GM13977 (cell line): Measurements from ENCODE around the gene NCAN.

Experiments
- DNase-seq: peaks from one replicate; pipeline ENCODE4 v3.0.0; 2012; ENCODE audit warnings: low spot score
- CTCF ChIP-seq: IDR thresholded peaks from 2 replicates; pipeline ENCODE4 v1.5.1; 2012; ENCODE audit warnings: mild to moderate bottlenecking, control low read depth; ENCODE audit not compliant: insufficient read depth; ENCODE audit errors: extremely low read depth, missing control alignments
- in situ Hi-C: fragments of 300-500 bp; cut with MboI; formaldehyde crosslinking; loops from one replicate; pipeline ENCODE4 v1.12.0; 2022; ENCODE audit warnings: low sequenced_read_pairs, low pct_unique_long_range_greater_than_20kb, mixed read lengths, inconsistent platforms; ENCODE audit not compliant: unreplicated experiment

NCAN gene

GRCh38 chr19:19223636-19224035 is 11.9 kb downstream of the NCAN start:
- no peak for DNase-seq
- in situ Hi-C loops: no loop called here
- no peak for TF ChIP-seq CTCF

GRCh38 chr19:19224150-19224851 is 12.5 kb downstream of the NCAN start:
- in situ Hi-C loops: no loop called here
- no peak for TF ChIP-seq CTCF
- DNase-seq: no peak

- TF ChIP-seq CTCF: peak; percentile 75
- in situ Hi-C loops: no loop called here
- DNase-seq: peak; percentile 92
Observed at GRCh38 chr19:19224852-19225494, 13.2 kb downstream of the NCAN start.

GRCh38 chr19:19226204-19226603 is 14.4 kb downstream of the NCAN start:
- TF ChIP-seq CTCF: no peak
- DNase-seq: no peak
- in situ Hi-C loops: no loop called here

GRCh38 chr19:19226663-19227062 is 14.9 kb downstream of the NCAN start:
- DNase-seq: no peak
- TF ChIP-seq CTCF: no peak
- in situ Hi-C loops: no loop called here

GRCh38 chr19:19227217-19227616 is 15.5 kb downstream of the NCAN start:
- no peak for DNase-seq
- no peak for TF ChIP-seq CTCF
- in situ Hi-C loops: no loop called here
